Smooth muscle cell (in vitro differentiated cells): ENCODE results near the gene SDHAF4. TPM values are rescaled to one million over a fixed set of nuclear protein-coding genes. Genes with fewer than 3 reads are reported as not detected.
"Not testable (repeated sequence)": the region's sequence is repeated elsewhere in the genome, so short reads cannot be mapped to it uniquely, and the experiment has no call there.

Source experiments
- DNase-seq: peaks from one replicate; lab custom pipeline; 2025; ENCODE audit not compliant: unreplicated experiment; lab: John Stamatoyannopoulos, UW
- H2AFZ ChIP-seq: fragments of 200-600 bp; sonication (generic); 2 replicates; pipeline ENCODE4 v1.6.0; 2016; ENCODE audit warnings: antibody characterized with exemption, low read depth, mild to moderate bottlenecking
- H3F3A ChIP-seq: fragments of 200-600 bp; sonication (generic); 2 replicates; pipeline ENCODE4 v1.6.0; 2017; ENCODE audit warnings: antibody characterized with exemption, low read depth
- H3K27ac ChIP-seq: fragments of 200-600 bp; sonication (generic); 2 replicates; pipeline ENCODE4 v1.5.1; 2016; ENCODE audit warnings: low read depth, mild to moderate bottlenecking
- H3K27me3 ChIP-seq: fragments of 200-600 bp; sonication (generic); 2 replicates; pipeline ENCODE4 v1.6.1; 2016; ENCODE audit warnings: low read depth, mild to moderate bottlenecking
- H3K36me3 ChIP-seq: fragments of 200-600 bp; sonication (generic); 2 replicates; pipeline ENCODE4 v1.5.1; 2016; ENCODE audit warnings: low read depth
- H3K4me1 ChIP-seq: fragments of 200-600 bp; sonication (generic); 2 replicates; pipeline ENCODE4 v1.5.1; 2016; ENCODE audit warnings: low read depth
- H3K4me2 ChIP-seq: fragments of 200-600 bp; sonication (generic); 2 replicates; pipeline ENCODE4 v1.6.0; 2016; ENCODE audit warnings: mild to moderate bottlenecking
- H3K4me3 ChIP-seq: fragments of 200-600 bp; sonication (generic); 2 replicates; pipeline ENCODE4 v1.5.1; 2016; ENCODE audit warnings: mild to moderate bottlenecking
- H3K79me2 ChIP-seq: fragments of 200-600 bp; sonication (generic); 2 replicates; pipeline ENCODE4 v1.6.0; 2016; ENCODE audit warnings: low read depth, mild to moderate bottlenecking
- H3K9ac ChIP-seq: fragments of 200-600 bp; sonication (generic); 2 replicates; pipeline ENCODE4 v1.6.0; 2016; ENCODE audit warnings: low read depth
- H3K9me3 ChIP-seq: fragments of 200-600 bp; sonication (generic); replicated peaks from 2 replicates; pipeline ENCODE4 v1.5.1; 2016; ENCODE audit warnings: low read depth
- H4K20me1 ChIP-seq: fragments of 200-600 bp; sonication (generic); 2 replicates; pipeline ENCODE4 v1.6.0; 2016; ENCODE audit warnings: low read depth
- CTCF ChIP-seq: fragments of 200-600 bp; sonication (generic); IDR thresholded peaks from 2 replicates; pipeline ENCODE4 v1.5.1; 2017; ENCODE audit warnings: borderline replicate concordance, mild to moderate bottlenecking, antibody characterized with exemption; ENCODE audit not compliant: insufficient read depth, poor library complexity, severe bottlenecking
- WGBS: methylation state at CpG from one replicate; pipeline ENCODE4 v1.1.7; 2016; ENCODE audit warnings: low lambda C conversion rate; 5-methylcytosine and 5-hydroxymethylcytosine counted together
- polyA plus RNA-seq: library from polyadenylated mRNA; unstranded; fragments of >200 nt; fragmentation: Nextera tagmentation; extraction: Ambion mirVana; gene quantifications from 2 replicates; pipeline ENCODE4 v1.2.1, GENCODE V29; 2016
- total RNA-seq: library from RNA; depleted of rRNA; stranded (reverse); fragments of >200 nt; gene quantifications from 2 replicates; pipeline ENCODE4 v1.2.3, GENCODE V29; 2014

Gene SDHAF4
- total and polyA plus RNA-seq, 2 experiments from 2014 or later: 13.7 to 16.6 TPM

- Histone ChIP-seq H3K27me3 (no peaks in the 10 kb centered on the region), H3K9ac (no peak overlapping the region), H3K9me3 (no peaks in the 10 kb centered on the region), H3K4me1 (no peaks in the 10 kb centered on the region), H4K20me1 (no peaks in the 10 kb centered on the region), H2AFZ (no peak overlapping the region), H3K4me2 (no peak overlapping the region), H3K4me3 (no peak overlapping the region), H3K79me2 (no peaks in the 10 kb centered on the region), H3K27ac (no peak overlapping the region), H3F3A (no peaks in the 10 kb centered on the region), H3K36me3 (no peaks in the 10 kb centered on the region)
- 100% methylated on average over 1 of the region's 1 CpG for WGBS
- no peak for DNase-seq
- no peak for TF ChIP-seq CTCF
Measured at GRCh38 chr6:70551566-70551965, 15.2 kb upstream of the SDHAF4 start.

- H4K20me1 ChIP-seq, H3K27ac ChIP-seq, H3K27me3 ChIP-seq, H3K4me3 ChIP-seq, H3F3A ChIP-seq, H3K79me2 ChIP-seq, H3K4me2 ChIP-seq, H3K4me1 ChIP-seq, H2AFZ ChIP-seq, DNase-seq, H3K9ac ChIP-seq, H3K9me3 ChIP-seq, H3K36me3 ChIP-seq: not testable (repeated sequence)
- 94% methylated on average over 13 of the region's 13 CpGs for WGBS
Measured at GRCh38 chr6:70552286-70552940, 14.3 kb upstream of the SDHAF4 start.

- H3F3A ChIP-seq: no peaks in the 10 kb centered on the region
- H3K79me2 ChIP-seq: no peaks in the 10 kb centered on the region
- 94% methylated on average over 1 of the region's 1 CpG for WGBS
- H3K4me2 ChIP-seq: no peak overlapping the region
- no peaks in the 10 kb centered on the region for H4K20me1 ChIP-seq
- H3K9me3 ChIP-seq: no peaks in the 10 kb centered on the region
- no peak for DNase-seq
- no peaks in the 10 kb centered on the region for H3K27me3 ChIP-seq
- no peak overlapping the region for H3K27ac ChIP-seq
- no peaks in the 10 kb centered on the region for H3K4me1 ChIP-seq
- H3K36me3 ChIP-seq: no peaks in the 10 kb centered on the region
- H3K9ac ChIP-seq: no peak overlapping the region
- H3K4me3 ChIP-seq: no peak overlapping the region
- no peak for TF ChIP-seq CTCF
- H2AFZ ChIP-seq: no peak overlapping the region
Measured at GRCh38 chr6:70552974-70553373, 13.8 kb upstream of the SDHAF4 start.

- H3K4me2 ChIP-seq: no peak overlapping the region
- WGBS: 90% methylated on average over 1 of the region's 1 CpG
- H3K9ac ChIP-seq: no peak overlapping the region
Measured at GRCh38 chr6:70557998-70558397, 8.7 kb upstream of the SDHAF4 start.

GRCh38 chr6:70562401-70562800, 4.3 kb upstream of the SDHAF4 start:
- H3K9me3 ChIP-seq, DNase-seq, H3K4me2 ChIP-seq, H3K27me3 ChIP-seq, H3K9ac ChIP-seq, H3K4me3 ChIP-seq, H2AFZ ChIP-seq, H3K36me3 ChIP-seq, H3K27ac ChIP-seq, H3F3A ChIP-seq, H3K79me2 ChIP-seq, H3K4me1 ChIP-seq, H4K20me1 ChIP-seq: not testable (repeated sequence)
- WGBS: 91% methylated on average over 2 of the region's 2 CpGs

More at GRCh38 chr6:70557998-70558397, 8.7 kb upstream of the SDHAF4 start:
- Histone ChIP-seq H3K27ac (no peak overlapping the region), H3K79me2 (no peaks in the 10 kb centered on the region), H3K36me3 (no peaks in the 10 kb centered on the region), H4K20me1 (no peaks in the 10 kb centered on the region), H3K4me3 (no peak overlapping the region), H3K9me3 (no peaks in the 10 kb centered on the region), H3K4me1 (no peaks in the 10 kb centered on the region), H3F3A (no peaks in the 10 kb centered on the region), H2AFZ (no peak overlapping the region), H3K27me3 (no peaks in the 10 kb centered on the region)
- no peak for DNase-seq
- no peak for TF ChIP-seq CTCF
